ENCODE measurements around the gene ZSCAN23.
"Not testable (repeated sequence)": the region's sequence is repeated elsewhere in the genome, so short reads cannot be mapped to it uniquely, and the experiment has no call there.

The ZSCAN23 gene

GRCh38 chr6:28436404-28436803, 6.9 kb downstream of the ZSCAN23 start:
- no peak for DNase-seq

- DNase-seq: peak; percentile 60
Observed at GRCh38 chr6:28433119-28433518, 10.2 kb downstream of the ZSCAN23 start.

- no peak for DNase-seq
Observed at GRCh38 chr6:28429781-28430180, 13.5 kb downstream of the ZSCAN23 start.

- peak; percentile 57 for DNase-seq
Observed at GRCh38 chr6:28425944-28426541, 17.2 kb downstream of the ZSCAN23 start.

- no peak for DNase-seq
Observed at GRCh38 chr6:28424163-28424562, 19.1 kb downstream of the ZSCAN23 start.

GRCh38 chr6:28423546-28423945, 19.7 kb downstream of the ZSCAN23 start:
- no peak for DNase-seq

- DNase-seq: no peak
Observed at GRCh38 chr6:28413681-28414080, 29.6 kb downstream of the ZSCAN23 start.

GRCh38 chr6:28410767-28411166, 32.5 kb downstream of the ZSCAN23 start:
- DNase-seq: no peak

- DNase-seq: no peak
Observed at GRCh38 chr6:28408076-28408802, 35.1 kb downstream of the ZSCAN23 start.

GRCh38 chr6:28407401-28407800, 35.9 kb downstream of the ZSCAN23 start:
- no peak for DNase-seq

GRCh38 chr6:28403923-28404322, 39.4 kb downstream of the ZSCAN23 start:
- not testable (repeated sequence) for DNase-seq

- no peak for DNase-seq
Observed at GRCh38 chr6:28402197-28402596, 41.1 kb downstream of the ZSCAN23 start.

GRCh38 chr6:28401172-28401571, 42.1 kb downstream of the ZSCAN23 start:
- DNase-seq: no peak

GRCh38 chr6:28400122-28400451, 43.2 kb downstream of the ZSCAN23 start:
- DNase-seq: no peak

- peak; percentile 97 for DNase-seq
Observed at GRCh38 chr6:28399350-28400121, 43.8 kb downstream of the ZSCAN23 start, which contains the start of gene ZSCAN12. Gene ZSCAN12 (minus strand): TSS chr6:28399747. CDS start chr6:28398405, 1,342 bp downstream.

- DNase-seq: no peak
Observed at GRCh38 chr6:28395918-28396317, 47.4 kb downstream of the ZSCAN23 start.

- peak; percentile 55 for DNase-seq
Observed at GRCh38 chr6:28393912-28394662, 49.2 kb downstream of the ZSCAN23 start.

- no peak for DNase-seq
Observed at GRCh38 chr6:28390688-28391087, 52.6 kb downstream of the ZSCAN23 start.

- DNase-seq: no peak
Observed at GRCh38 chr6:28384143-28384533, 59.2 kb downstream of the ZSCAN23 start.

GRCh38 chr6:28383235-28384142, 59.8 kb downstream of the ZSCAN23 start:
- peak; percentile 92 for DNase-seq

All from hematopoietic multipotent progenitor cell treated with erythropoietin and hydrocortisone succinate and interleukin-3 and kit ligand, for 6 days (in vitro differentiated cells).